Hepatocyte (in vitro differentiated cells): ENCODE measurements around the gene DNAH12. TPM values are rescaled to one million over a fixed set of nuclear protein-coding genes. Genes with fewer than 3 reads are reported as not detected.

Experiments used
- DNase-seq: peaks from one replicate; pipeline ENCODE4 v3.0.0-alpha.2; 2016; ENCODE audit warnings: low spot score
- H2AFZ ChIP-seq: fragments of 200-600 bp; sonication (generic); 2 replicates; pipeline ENCODE4 v1.6.0; 2016; ENCODE audit warnings: antibody characterized with exemption, mild to moderate bottlenecking
- H3K27ac ChIP-seq: fragments of 200-600 bp; sonication (generic); 2 replicates; pipeline ENCODE4 v1.5.1; 2016; ENCODE audit warnings: mild to moderate bottlenecking
- H3K27me3 ChIP-seq: fragments of 200-600 bp; sonication (generic); 2 replicates; pipeline ENCODE4 v1.6.1; 2016
- H3K36me3 ChIP-seq: fragments of 200-600 bp; sonication (generic); replicated peaks from 2 replicates; pipeline ENCODE4 v1.5.1; 2016; ENCODE audit warnings: low read depth; ENCODE audit not compliant: insufficient read depth
- H3K4me1 ChIP-seq: fragments of 200-600 bp; sonication (generic); 2 replicates; pipeline ENCODE4 v1.5.1; 2016; ENCODE audit warnings: mild to moderate bottlenecking, moderate library complexity; ENCODE audit not compliant: insufficient read depth
- H3K4me2 ChIP-seq: fragments of 200-600 bp; sonication (generic); 2 replicates; pipeline ENCODE4 v1.6.0; 2016
- H3K4me3 ChIP-seq: fragments of 200-600 bp; sonication (generic); 2 replicates; pipeline ENCODE4 v1.5.1; 2016; ENCODE audit warnings: mild to moderate bottlenecking
- H3K79me2 ChIP-seq: fragments of 200-600 bp; sonication (generic); 2 replicates; pipeline ENCODE4 v1.6.0; 2017; ENCODE audit warnings: mild to moderate bottlenecking
- H3K9me2 ChIP-seq: fragments of 200-600 bp; sonication (generic); replicated peaks from 2 replicates; pipeline ENCODE4 v1.6.0; 2017; ENCODE audit warnings: mild to moderate bottlenecking; ENCODE audit not compliant: insufficient read depth
- H3K9me3 ChIP-seq: fragments of 200-600 bp; sonication (generic); 2 replicates; pipeline ENCODE4 v1.5.1; 2016; ENCODE audit warnings: low read depth, mild to moderate bottlenecking
- H4K20me1 ChIP-seq: fragments of 200-600 bp; sonication (generic); 2 replicates; pipeline ENCODE4 v1.6.0; 2016; ENCODE audit warnings: mild to moderate bottlenecking; ENCODE audit not compliant: insufficient read depth, poor library complexity, severe bottlenecking
- CTCF ChIP-seq: fragments of 200-600 bp; sonication (generic); IDR thresholded peaks from 2 replicates; pipeline ENCODE4 v1.5.1; 2016; ENCODE audit warnings: antibody characterized with exemption, mild to moderate bottlenecking; ENCODE audit not compliant: poor library complexity
- EZH2 ChIP-seq: fragments of 200-600 bp; sonication (generic); IDR thresholded peaks from 2 replicates; pipeline ENCODE4 v1.6.1; 2016; ENCODE audit warnings: antibody characterized with exemption, mild to moderate bottlenecking, borderline replicate concordance
- EZH2phosphoT487 ChIP-seq: fragments of 200-600 bp; sonication (generic); IDR thresholded peaks from one replicate; pipeline ENCODE4 v1.6.1; 2018; ENCODE audit warnings: antibody characterized with exemption, mild to moderate bottlenecking, low read depth, moderate library complexity; ENCODE audit not compliant: unreplicated experiment, severe bottlenecking
- WGBS: methylation state at CpG from one replicate; pipeline ENCODE4 v1.1.6; 2016; ENCODE audit warnings: low lambda C conversion rate; ENCODE audit errors: missing lambda C conversion rate; 5-methylcytosine and 5-hydroxymethylcytosine counted together
- polyA plus RNA-seq: library from polyadenylated mRNA; unstranded; fragments of >200 nt; fragmentation: Nextera tagmentation; extraction: Ambion mirVana; gene quantifications from 2 replicates; pipeline ENCODE4 v1.2.1, GENCODE V29; 2016
- total RNA-seq: library from RNA; depleted of rRNA; stranded (reverse); fragments of >200 nt; gene quantifications from 2 replicates; pipeline ENCODE4 v1.2.3, GENCODE V29; 2014

Gene DNAH12
- total and polyA plus RNA-seq, 2 experiments from 2014 or later, result 0.06 to 1.5 TPM

DNA sequence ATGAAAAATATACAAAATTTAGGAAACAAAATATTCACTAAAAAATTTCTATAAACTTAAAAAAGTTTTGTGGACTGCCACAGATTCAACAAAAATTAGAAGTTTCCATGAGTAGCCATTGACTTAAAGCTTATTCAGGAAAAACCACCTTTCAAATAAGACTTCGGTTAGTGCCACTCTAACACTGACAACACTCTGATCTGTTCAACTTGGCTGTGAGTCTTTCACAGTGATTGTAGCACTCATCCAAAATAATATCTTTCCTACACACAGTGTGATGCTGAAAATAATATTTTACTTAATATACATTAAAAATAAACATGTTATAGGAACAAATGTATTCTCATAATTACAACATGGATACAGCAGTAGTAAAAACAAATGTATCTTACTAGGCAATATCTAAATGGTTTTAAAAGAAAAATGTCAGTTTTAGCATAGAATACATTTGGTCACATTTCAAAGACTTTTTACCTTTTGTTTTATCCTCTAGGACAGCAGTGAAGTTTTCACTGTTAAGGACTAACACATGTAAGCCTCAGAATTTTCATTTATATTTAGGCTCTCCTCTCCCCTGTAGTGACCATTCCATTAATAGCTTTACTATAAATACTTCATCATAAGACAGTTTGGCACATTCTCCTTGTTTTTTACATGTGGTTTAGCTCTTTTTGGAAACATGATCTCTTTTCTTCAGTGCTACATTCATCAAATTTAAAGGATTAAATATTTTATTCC is 251.8 kb downstream of the DNAH12 start, which contains the start of gene ASB14:
ASB14 (minus strand) TSS at position 527 of the 738 bp plus-strand sequence. CDS start 652 bp downstream, outside the sequence.
- no peak for TF ChIP-seq EZH2
- TF ChIP-seq EZH2phosphoT487, result no peak
- no peak for TF ChIP-seq CTCF
- Histone ChIP-seq H3K27ac (no peak within 1 kb of the TSS), H3K9me2 (no peaks in the 10 kb centered on the region), H4K20me1 (no peaks in the 10 kb centered on the region), H3K4me1 (no peaks in the 10 kb centered on the region), H3K4me3 (no peak within 1 kb of the TSS), H3K9me3 (no peaks in the 10 kb centered on the region), H3K4me2 (no peak within 1 kb of the TSS), H3K27me3 (no peaks in the 10 kb centered on the region), H3K79me2 (no peaks in the 10 kb centered on the region), H3K36me3 (no peaks in the 10 kb centered on the region), H2AFZ (no peak within 1 kb of the TSS)
- DNase-seq, result no peak
- WGBS, result 100% methylated on average over 1 of the region's 1 CpG

GRCh38 chr3:57288403-57288802 is 255.7 kb downstream of the DNAH12 start:
- TF ChIP-seq EZH2 (no peak), EZH2phosphoT487 (no peak), CTCF (no peak)
- no peaks in the 10 kb centered on the region for H3K4me1 ChIP-seq
- H2AFZ ChIP-seq, result no peak overlapping the region
- H3K36me3 ChIP-seq, result no peaks in the 10 kb centered on the region
- no peaks in the 10 kb centered on the region for H4K20me1 ChIP-seq
- no peak for DNase-seq
- H3K27me3 ChIP-seq, result no peaks in the 10 kb centered on the region
- H3K9me2 ChIP-seq, result no peaks in the 10 kb centered on the region
- H3K9me3 ChIP-seq, result no peaks in the 10 kb centered on the region
- H3K4me2 ChIP-seq, result no peak overlapping the region
- no peaks in the 10 kb centered on the region for H3K79me2 ChIP-seq
- H3K27ac ChIP-seq, result no peak overlapping the region
- H3K4me3 ChIP-seq, result no peak overlapping the region
- WGBS, result 93% methylated on average over 5 of the region's 9 CpGs

- no peaks in the 10 kb centered on the region for H3K4me1 ChIP-seq
- no peak overlapping the region for H3K27ac ChIP-seq
- no peaks in the 10 kb centered on the region for H3K36me3 ChIP-seq
- H4K20me1 ChIP-seq, result no peaks in the 10 kb centered on the region
- no peak for TF ChIP-seq EZH2phosphoT487
- TF ChIP-seq CTCF, result no peak
- no peak for TF ChIP-seq EZH2
- 73% methylated on average over 2 of the region's 2 CpGs for WGBS
- H3K4me3 ChIP-seq, result no peak overlapping the region
- no peaks in the 10 kb centered on the region for H3K9me3 ChIP-seq
- no peak for DNase-seq
- H3K79me2 ChIP-seq, result no peaks in the 10 kb centered on the region
- H3K27me3 ChIP-seq, result no peaks in the 10 kb centered on the region
- no peak overlapping the region for H3K4me2 ChIP-seq
- H3K9me2 ChIP-seq, result no peaks in the 10 kb centered on the region
- no peak overlapping the region for H2AFZ ChIP-seq
Measured at GRCh38 chr3:57287205-57287604, 256.9 kb downstream of the DNAH12 start.
